CD4-positive, CD25-positive, alpha-beta regulatory T cell (primary cell): Measurements from ENCODE around the gene NEURL1B. TPM values are rescaled to one million over a fixed set of nuclear protein-coding genes. Genes with fewer than 3 reads are reported as not detected.

ENCODE experiments used
- ATAC-seq, 2 donors: fragments of 150-1000 bp; cut with Tn5 transposase; one replicate each; pipeline ENCODE4 v1.10.0; 2021; ENCODE audit warnings: low read depth in 2 of 2, moderate number of reproducible peaks in 2 of 2, moderate library complexity in 1 of 2
- DNase-seq, 3 donors: peaks; one replicate each; pipeline versions ENCODE4 v3.0.0 to v3.0.0-alpha.2; 2012 to 2022; ENCODE audit warnings: mixed read lengths in 1 of 3
- H3K27ac ChIP-seq: one replicate; pipeline ENCODE4 v1.7.0; 2013; ENCODE audit warnings: mild to moderate bottlenecking, low read length; ENCODE audit not compliant: insufficient read depth, poor library complexity, severe bottlenecking
- H3K27me3 ChIP-seq: one replicate; pipeline ENCODE4 v1.7.0; 2013; ENCODE audit warnings: low read length; ENCODE audit not compliant: control insufficient read depth, insufficient read depth
- H3K36me3 ChIP-seq: one replicate; pipeline ENCODE4 v1.7.0; 2013; ENCODE audit warnings: mild to moderate bottlenecking, low read length, moderate library complexity; ENCODE audit not compliant: control insufficient read depth, insufficient read depth
- H3K4me1 ChIP-seq: 2 replicates; pipeline ENCODE4 v1.7.0; 2013; ENCODE audit warnings: mild to moderate bottlenecking, low read length; ENCODE audit not compliant: insufficient read depth, control insufficient read depth, poor library complexity, severe bottlenecking
- H3K4me3 ChIP-seq: one replicate; pipeline ENCODE4 v1.7.0; 2013; ENCODE audit warnings: low read depth, mild to moderate bottlenecking, low read length, moderate library complexity
- H3K9me3 ChIP-seq, 2 experiments: 1 replicate in 1 of 2; 2 replicates in 1 of 2; pipeline ENCODE4 v1.7.0; 2013; ENCODE audit warnings: low read length in 2 of 2, mild to moderate bottlenecking in 1 of 2, moderate library complexity in 1 of 2; ENCODE audit not compliant: control insufficient read depth in 2 of 2
- H3K27ac Mint-ChIP-seq, 3 donors: one replicate each; pipeline ENCODE4 v1.8.0; 2020 to 2022; ENCODE audit warnings: mild to moderate bottlenecking in 3 of 3, mixed read lengths in 3 of 3, moderate library complexity in 2 of 3
- H3K27me3 Mint-ChIP-seq: one replicate; pipeline ENCODE4 v1.8.0; 2022; ENCODE audit warnings: mild to moderate bottlenecking, mixed read lengths
- H3K36me3 Mint-ChIP-seq: one replicate; pipeline ENCODE4 v1.8.0; 2020; ENCODE audit warnings: mixed read lengths
- H3K4me1 Mint-ChIP-seq, 4 donors: one replicate each; pipeline ENCODE4 v1.8.0; 2020 to 2022; ENCODE audit warnings: mixed read lengths in 4 of 4, mild to moderate bottlenecking in 1 of 4
- H3K4me3 Mint-ChIP-seq, 4 donors: one replicate each; pipeline ENCODE4 v1.8.0; 2020 to 2022; ENCODE audit warnings: mild to moderate bottlenecking in 4 of 4, mixed read lengths in 4 of 4, moderate library complexity in 3 of 4
- H3K9me3 Mint-ChIP-seq, 7 donors: one replicate each; pipeline ENCODE4 v1.8.0; 2020 to 2022; ENCODE audit warnings: mixed read lengths in 7 of 7, mild to moderate bottlenecking in 3 of 7, moderate library complexity in 2 of 7
- polyA plus RNA-seq, 4 donors: library from polyadenylated mRNA; unstranded; fragments of 300-500 nt; fragmentation: Illumina TruSeq; gene quantifications; one replicate each; pipeline ENCODE4 v1.2.3, GENCODE V29; 2021
- total RNA-seq: library from RNA; stranded (reverse); gene quantifications from one replicate; pipeline ENCODE4 v1.2.3, GENCODE V29; 2022

NEURL1B gene
- total and polyA plus RNA-seq, 5 donors from 2014 or later, result 0.22 TPM; not detected in 4

DNA sequence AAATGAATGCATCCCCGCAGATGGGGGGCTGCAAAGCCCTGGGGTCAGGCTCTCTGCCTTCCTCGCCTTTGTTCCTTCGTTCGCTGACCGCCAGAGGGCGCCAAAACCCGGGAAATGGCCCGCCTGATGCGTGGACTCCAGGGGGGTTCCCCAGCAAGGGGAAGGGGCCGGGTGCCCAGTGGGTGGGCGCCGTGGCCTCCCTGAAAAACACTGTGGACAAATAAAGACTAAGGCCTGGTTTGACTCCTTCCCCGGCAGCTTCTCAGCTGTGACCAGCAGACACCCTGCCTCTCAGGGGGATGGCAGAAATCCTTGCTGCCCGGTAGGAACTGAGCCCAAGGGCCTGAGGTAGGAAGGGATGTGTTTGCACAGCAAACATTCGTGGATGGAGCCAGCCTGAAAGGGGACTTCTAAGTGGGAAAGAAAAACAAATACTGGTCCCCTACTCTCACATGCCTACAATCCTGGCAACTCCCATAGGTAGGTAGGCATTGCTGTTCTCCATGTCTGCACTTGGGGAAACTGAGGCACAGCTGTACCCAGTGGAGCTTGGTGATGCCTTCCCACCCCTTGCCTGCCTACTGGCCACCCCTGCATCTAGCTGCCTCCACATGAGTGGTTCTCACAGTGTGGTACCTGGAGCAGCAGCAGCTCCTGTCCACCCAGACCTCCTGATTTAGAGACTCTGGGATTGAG is 72.2 kb downstream of the NEURL1B start:
- H3K4me1 ChIP-seq, result peaks cover 5% of the 10 kb centered on the region
- ATAC-seq (peak; percentile 28 to 37), DNase-seq (peak; percentile 34 to 63 (median 61))
- H3K9me3 ChIP-seq, result no peaks in the 10 kb centered on the region
- H3K4me3 Mint-ChIP-seq, result no peak overlapping the region
- H3K27ac ChIP-seq, result no peak overlapping the region
- peaks cover 8% of the 10 kb centered on the region for H3K27me3 Mint-ChIP-seq
- H3K4me1 Mint-ChIP-seq, result peaks cover 0 to 12% (median 3%) of the 10 kb centered on the region in 4 donors
- H3K36me3 ChIP-seq, result no peaks in the 10 kb centered on the region
- H3K27ac Mint-ChIP-seq, result peak overlapping the region in 1 of 3 donors; percentile 52
- H3K27me3 ChIP-seq, result no peaks in the 10 kb centered on the region
- H3K9me3 Mint-ChIP-seq, result no peaks in the 10 kb centered on the region
- H3K4me3 ChIP-seq, result no peak overlapping the region
- no peaks in the 10 kb centered on the region for H3K36me3 Mint-ChIP-seq

DNA sequence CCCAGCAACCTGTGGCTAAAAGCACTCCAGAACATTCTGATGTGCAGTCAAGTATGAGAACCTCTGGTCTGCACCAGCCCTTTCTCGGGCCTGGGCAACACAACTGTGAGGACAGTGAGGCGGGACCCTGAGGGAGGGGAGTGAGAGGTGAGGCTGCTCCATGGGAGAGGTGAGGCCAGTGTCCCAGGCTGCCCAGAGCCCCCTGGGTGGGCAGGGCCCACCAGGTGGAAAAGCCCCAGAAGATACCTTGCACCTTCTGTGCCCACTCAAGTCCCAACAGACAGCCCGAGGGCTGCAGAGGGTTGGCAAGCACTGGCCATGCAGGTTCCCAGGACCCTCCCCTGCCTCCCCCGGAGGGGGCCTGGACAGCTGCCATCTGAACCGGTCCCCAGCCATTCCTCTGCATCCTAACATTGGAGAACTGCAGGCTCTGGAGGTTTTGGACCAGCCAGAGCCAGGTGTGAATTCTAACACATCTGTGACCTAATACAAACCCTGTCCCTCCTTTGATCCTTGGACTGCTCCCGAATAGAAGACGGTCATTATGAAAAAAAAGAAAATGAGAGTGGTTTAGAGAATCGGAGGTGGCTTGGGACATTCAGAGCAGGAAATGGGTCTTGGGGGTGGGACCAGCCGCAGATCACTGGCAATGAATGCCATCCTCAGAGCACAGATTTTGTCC is 72.9 kb downstream of the NEURL1B start:
- H3K27me3 Mint-ChIP-seq, result peaks cover 1% of the 10 kb centered on the region
- H3K4me3 Mint-ChIP-seq, result no peak overlapping the region
- peaks cover 0 to 12% (median 3%) of the 10 kb centered on the region in 4 donors for H3K4me1 Mint-ChIP-seq
- Histone ChIP-seq H3K27ac (no peak overlapping the region), H3K36me3 (no peaks in the 10 kb centered on the region), H3K4me1 (peaks cover 5% of the 10 kb centered on the region), H3K4me3 (no peak overlapping the region), H3K27me3 (peaks cover 3% of the 10 kb centered on the region), H3K9me3 (no peaks in the 10 kb centered on the region)
- peak overlapping the region in 1 of 3 donors; percentile 51 for H3K27ac Mint-ChIP-seq
- H3K36me3 Mint-ChIP-seq, result no peaks in the 10 kb centered on the region
- ATAC-seq (no peak), DNase-seq (no peak)
- no peaks in the 10 kb centered on the region for H3K9me3 Mint-ChIP-seq

DNA sequence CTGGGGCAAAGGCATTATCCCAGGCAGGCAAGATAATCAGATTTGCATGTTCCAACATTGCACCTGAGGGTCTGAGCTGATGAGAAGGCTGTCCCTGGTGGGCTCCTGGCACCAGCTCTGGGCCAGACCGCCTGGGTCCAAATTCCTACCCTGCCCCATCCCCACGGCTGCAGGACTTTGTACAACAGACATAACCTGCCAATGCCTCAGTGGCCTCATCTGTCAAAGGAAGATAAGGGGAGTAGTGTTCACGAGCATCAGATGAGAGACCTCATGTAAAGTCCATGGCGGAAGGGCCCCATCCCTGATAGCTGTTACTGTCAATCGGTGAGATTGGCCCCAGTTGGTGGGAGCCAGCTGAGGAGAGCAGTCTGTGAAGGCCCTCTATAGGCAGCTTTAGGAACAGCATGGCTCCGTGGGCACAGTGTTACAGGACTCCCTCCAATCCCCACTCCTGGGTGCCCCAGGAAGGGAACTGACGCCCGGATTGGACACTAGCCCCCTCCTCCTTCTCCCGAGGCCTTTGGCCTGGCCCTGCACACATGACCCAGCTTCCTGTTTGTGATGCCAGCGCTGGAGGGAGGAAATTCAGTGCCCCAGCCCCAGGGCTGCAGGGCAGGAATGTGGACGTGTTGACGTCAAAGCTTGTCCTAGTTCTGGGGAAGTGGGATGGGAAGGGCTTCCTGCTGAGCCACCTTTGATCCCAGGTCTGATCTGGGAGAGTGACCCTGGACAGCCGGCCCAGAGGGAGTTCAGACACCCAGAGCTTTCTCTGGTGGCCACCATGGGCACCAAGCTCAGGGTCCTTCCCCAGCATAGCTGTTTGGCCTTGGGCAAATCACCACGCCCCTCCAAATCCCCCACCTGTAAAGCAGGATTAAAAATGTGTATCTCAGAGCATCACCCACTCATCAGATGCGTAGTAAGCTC is 73.7 kb downstream of the NEURL1B start:
- H3K4me3 Mint-ChIP-seq, result no peak overlapping the region
- H3K9me3 ChIP-seq, result no peaks in the 10 kb centered on the region
- H3K4me1 ChIP-seq, result peaks cover 5% of the 10 kb centered on the region
- H3K27me3 ChIP-seq, result peaks cover 3% of the 10 kb centered on the region
- H3K27me3 Mint-ChIP-seq, result no peaks in the 10 kb centered on the region
- H3K36me3 Mint-ChIP-seq, result no peaks in the 10 kb centered on the region
- DNase-seq (peak; percentile 42 to 59 (median 58)), ATAC-seq (peak; percentile 75 to 78)
- H3K27ac ChIP-seq, result no peak overlapping the region
- H3K9me3 Mint-ChIP-seq, result no peaks in the 10 kb centered on the region
- H3K36me3 ChIP-seq, result no peaks in the 10 kb centered on the region
- H3K4me3 ChIP-seq, result no peak overlapping the region
- H3K4me1 Mint-ChIP-seq, result peaks cover 0 to 12% (median 3%) of the 10 kb centered on the region in 4 donors
- peak overlapping the region in 1 of 3 donors; percentile 51 for H3K27ac Mint-ChIP-seq

GRCh38 chr5:172715421-172715780 is 74.3 kb downstream of the NEURL1B start:
- peaks cover 3% of the 10 kb centered on the region for H3K27me3 ChIP-seq
- no peak overlapping the region for H3K27ac ChIP-seq
- no peaks in the 10 kb centered on the region for H3K36me3 ChIP-seq
- ATAC-seq, result no peak
- Mint-ChIP-seq H3K4me1 (peaks cover 0 to 16% (median 3%) of the 10 kb centered on the region in 4 donors), H3K4me3 (no peak overlapping the region), H3K27me3 (no peaks in the 10 kb centered on the region), H3K27ac (no peak overlapping the region), H3K9me3 (no peaks in the 10 kb centered on the region), H3K36me3 (no peaks in the 10 kb centered on the region)
- no peaks in the 10 kb centered on the region for H3K9me3 ChIP-seq
- H3K4me1 ChIP-seq, result peaks cover 5% of the 10 kb centered on the region
- no peak for DNase-seq
- H3K4me3 ChIP-seq, result no peak overlapping the region

- Mint-ChIP-seq H3K4me3 (no peak overlapping the region), H3K36me3 (no peaks in the 10 kb centered on the region), H3K27ac (peak overlapping the region in 1 of 3 donors; percentile 72), H3K9me3 (no peaks in the 10 kb centered on the region), H3K27me3 (no peaks in the 10 kb centered on the region), H3K4me1 (peaks cover 0 to 16% (median 3%) of the 10 kb centered on the region in 4 donors)
- Histone ChIP-seq H3K27ac (no peak overlapping the region), H3K27me3 (peaks cover 3% of the 10 kb centered on the region), H3K4me1 (peaks cover 5% of the 10 kb centered on the region), H3K36me3 (no peaks in the 10 kb centered on the region), H3K9me3 (no peaks in the 10 kb centered on the region), H3K4me3 (no peak overlapping the region)
- ATAC-seq (no peak), DNase-seq (no peak)
These were observed 75.0 kb downstream of the NEURL1B start for GRCh38 chr5:172715931-172716682.

DNA sequence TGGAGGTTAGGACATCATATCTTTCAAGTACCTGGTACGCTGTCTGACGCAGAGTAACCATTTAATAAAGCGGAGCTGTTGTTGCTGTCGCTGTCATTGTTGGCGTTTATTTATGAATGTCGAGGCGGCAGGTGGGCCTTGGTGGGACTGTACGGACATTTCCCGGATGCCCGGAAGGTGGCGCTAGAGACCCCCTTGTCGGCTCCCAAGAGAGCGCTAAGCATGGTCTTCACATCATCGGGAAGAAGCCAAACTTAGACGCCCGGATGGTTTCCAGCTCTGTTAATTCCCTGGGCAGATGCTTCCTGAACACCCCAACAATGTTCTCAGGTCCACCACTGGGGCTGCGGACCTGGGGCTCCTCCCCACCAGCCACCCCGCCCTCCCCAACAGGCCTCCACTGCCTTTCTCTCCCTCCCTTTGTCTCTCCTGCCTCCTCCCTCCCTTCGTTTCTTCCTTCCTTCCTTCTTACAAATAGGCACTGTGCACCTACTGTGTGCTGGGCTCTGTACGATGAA is 75.8 kb downstream of the NEURL1B start:
- H3K36me3 ChIP-seq, result no peaks in the 10 kb centered on the region
- no peak overlapping the region for H3K4me3 Mint-ChIP-seq
- H3K4me1 Mint-ChIP-seq, result peaks cover 0 to 20% (median 5%) of the 10 kb centered on the region in 4 donors
- ATAC-seq (peak; percentile 66 to 74), DNase-seq (peak; percentile 66 to 80 (median 74))
- H3K27ac Mint-ChIP-seq, result peak overlapping the region in 2 of 3 donors; percentile 72 to 85
- H3K4me1 ChIP-seq, result peaks cover 5% of the 10 kb centered on the region
- H3K4me3 ChIP-seq, result no peak overlapping the region
- no peak overlapping the region for H3K27ac ChIP-seq
- no peaks in the 10 kb centered on the region for H3K27me3 Mint-ChIP-seq
- H3K9me3 Mint-ChIP-seq, result no peaks in the 10 kb centered on the region
- no peaks in the 10 kb centered on the region for H3K36me3 Mint-ChIP-seq
- no peaks in the 10 kb centered on the region for H3K9me3 ChIP-seq
- H3K27me3 ChIP-seq, result peaks cover 3% of the 10 kb centered on the region
